ENCODE data around the gene SPDEF.

DNA sequence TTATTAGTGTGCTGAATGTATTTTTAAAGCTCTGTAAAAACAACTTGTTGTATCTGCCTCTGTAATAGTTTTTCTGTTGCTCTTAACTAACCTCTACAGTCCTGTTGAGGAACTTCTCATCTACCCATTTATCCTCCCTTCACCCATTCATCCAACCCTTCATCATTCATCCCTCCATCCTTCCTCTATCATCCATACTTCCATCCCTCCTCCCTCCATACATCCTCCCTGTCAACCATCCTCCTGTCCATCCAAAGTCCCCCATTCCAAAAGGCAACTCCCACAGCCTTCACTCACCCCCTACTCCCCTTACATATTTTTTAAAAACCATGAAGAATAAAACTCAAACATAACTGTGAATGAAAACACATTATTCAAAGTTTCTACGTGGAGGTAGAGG lies 40.7 kb upstream of the SPDEF start:
- TF ChIP-seq POLR2AphosphoS5 (IDR thresholded peaks at IDR 0.05; ENCODE audit: borderline replicate concordance, low read depth, low read length): no peak
- TF ChIP-seq EZH2 (IDR thresholded peaks at IDR 0.05): no peak
